GM18907 (cell line): Measurements from ENCODE around the gene OR52N5.

ENCODE experiments used
- ATAC-seq: cut with Tn5 transposase; IDR thresholded peaks from one replicate; pipeline ENCODE4 v1.9.1; 2021; ENCODE audit warnings: mild to moderate bottlenecking, moderate library complexity; ENCODE audit not compliant: unreplicated experiment

OR52N5 gene

DNA sequence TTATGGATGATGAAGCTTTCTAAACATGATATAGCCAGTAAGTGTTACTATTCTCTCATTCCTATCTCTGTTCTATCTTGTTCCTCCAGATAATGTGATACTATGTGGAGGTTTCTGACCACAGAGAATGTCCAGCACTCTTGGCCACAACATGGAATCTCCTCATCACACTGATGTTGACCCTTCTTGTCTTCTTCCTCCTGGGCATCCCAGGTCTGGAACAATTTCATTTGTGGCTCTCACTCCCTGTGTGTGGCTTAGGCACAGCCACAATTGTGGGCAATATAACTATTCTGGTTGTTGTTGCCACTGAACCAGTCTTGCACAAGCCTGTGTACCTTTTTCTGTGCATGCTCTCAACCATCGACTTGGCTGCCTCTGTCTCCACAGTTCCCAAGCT is 56.8 kb downstream of the OR52N5 start:
- ATAC-seq = no peak
